ENCODE results near the gene NUDT16L1. TPM values are rescaled to one million over a fixed set of nuclear protein-coding genes. Genes with fewer than 3 reads are reported as not detected.

NUDT16L1 gene
- total RNA-seq, 2 donors from 2014 or later, result 16.8 to 24.0 TPM

DNA sequence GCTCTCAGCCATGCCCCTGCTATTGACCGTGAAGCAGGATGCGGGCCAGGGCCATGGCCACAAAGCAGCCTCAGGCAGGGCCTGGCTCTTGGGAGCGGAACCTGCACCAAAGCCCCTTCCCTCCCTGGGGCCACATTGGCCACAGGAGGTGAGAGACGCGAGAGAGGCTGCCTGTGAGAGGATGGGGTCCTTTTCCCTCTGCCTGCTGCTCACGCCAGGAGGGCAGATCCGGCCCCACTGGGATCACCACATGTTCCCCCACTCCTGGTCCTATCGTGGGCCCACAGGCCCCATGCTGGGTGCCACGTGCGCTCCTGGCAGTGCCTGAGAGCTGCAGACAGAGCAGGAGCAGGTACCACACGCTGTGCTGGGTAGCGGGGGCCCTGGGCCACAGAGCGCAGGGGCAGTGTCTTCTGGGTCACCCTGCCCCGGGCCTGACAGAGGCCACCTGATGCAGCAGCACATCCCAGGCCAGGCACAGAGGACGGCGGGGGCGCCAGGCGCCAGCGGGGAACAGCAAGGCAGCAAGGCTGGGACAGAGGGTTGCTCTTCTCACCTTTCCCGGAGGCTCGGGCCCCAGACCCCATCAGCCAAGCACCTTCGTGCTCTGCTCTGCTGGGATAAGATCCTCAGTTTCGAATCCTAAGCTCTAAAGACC lies 9.2 kb upstream of the NUDT16L1 start:
- H3K27me3 ChIP-seq (replicated peaks; ENCODE audit: insufficient read depth), result no peaks in the 10 kb centered on the region
- H3K36me3 ChIP-seq, result peaks cover 43% of the 10 kb centered on the region
- H3K4me3 ChIP-seq, result no peak overlapping the region
- no peak for ATAC-seq (ENCODE audit: insufficient number of reproducible peaks, low FRiP score, low read depth)
- H3K27ac ChIP-seq, result no peak overlapping the region
- H3K9me3 ChIP-seq, result no peaks in the 10 kb centered on the region
- DNase-seq (ENCODE audit: low spot score), result no peak
- H3K4me1 ChIP-seq (ENCODE audit: control insufficient read depth in 1 of 2, low read depth in 2 of 2), result no peaks in the 10 kb centered on the region
- TF ChIP-seq, protein P1, sequence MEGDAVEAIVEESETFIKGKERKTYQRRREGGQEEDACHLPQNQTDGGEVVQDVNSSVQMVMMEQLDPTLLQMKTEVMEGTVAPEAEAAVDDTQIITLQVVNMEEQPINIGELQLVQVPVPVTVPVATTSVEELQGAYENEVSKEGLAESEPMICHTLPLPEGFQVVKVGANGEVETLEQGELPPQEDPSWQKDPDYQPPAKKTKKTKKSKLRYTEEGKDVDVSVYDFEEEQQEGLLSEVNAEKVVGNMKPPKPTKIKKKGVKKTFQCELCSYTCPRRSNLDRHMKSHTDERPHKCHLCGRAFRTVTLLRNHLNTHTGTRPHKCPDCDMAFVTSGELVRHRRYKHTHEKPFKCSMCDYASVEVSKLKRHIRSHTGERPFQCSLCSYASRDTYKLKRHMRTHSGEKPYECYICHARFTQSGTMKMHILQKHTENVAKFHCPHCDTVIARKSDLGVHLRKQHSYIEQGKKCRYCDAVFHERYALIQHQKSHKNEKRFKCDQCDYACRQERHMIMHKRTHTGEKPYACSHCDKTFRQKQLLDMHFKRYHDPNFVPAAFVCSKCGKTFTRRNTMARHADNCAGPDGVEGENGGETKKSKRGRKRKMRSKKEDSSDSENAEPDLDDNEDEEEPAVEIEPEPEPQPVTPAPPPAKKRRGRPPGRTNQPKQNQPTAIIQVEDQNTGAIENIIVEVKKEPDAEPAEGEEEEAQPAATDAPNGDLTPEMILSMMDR (IDR thresholded peaks at IDR 0.05), result no peak

DNA sequence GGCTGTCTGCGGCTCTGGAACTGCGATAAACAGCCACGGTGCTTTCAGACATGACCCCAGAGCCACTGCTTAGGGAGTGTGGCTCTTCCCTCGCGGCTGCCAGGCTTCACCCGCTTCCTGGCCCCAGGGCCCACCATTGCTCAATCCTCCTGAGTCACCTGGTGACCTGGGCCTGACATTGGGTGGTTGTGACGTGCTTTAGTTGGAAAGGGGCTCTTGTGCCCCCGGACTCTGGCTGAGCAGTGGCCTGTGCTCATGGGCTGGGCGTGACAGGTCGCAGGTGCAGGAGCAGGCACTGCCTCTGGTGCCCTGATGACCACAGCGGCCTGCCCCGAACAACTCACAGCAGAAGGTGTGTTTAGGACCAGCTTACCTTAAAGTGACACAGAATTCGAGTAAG lies 8.6 kb upstream of the NUDT16L1 start:
- ATAC-seq (ENCODE audit: insufficient number of reproducible peaks, low FRiP score, low read depth), result no peak
- no peaks in the 10 kb centered on the region for H3K27me3 ChIP-seq (replicated peaks; ENCODE audit: insufficient read depth)
- H3K4me1 ChIP-seq (ENCODE audit: control insufficient read depth in 1 of 2, low read depth in 2 of 2), result no peaks in the 10 kb centered on the region
- no peak for DNase-seq (ENCODE audit: low spot score)
- H3K36me3 ChIP-seq, result peaks cover 43% of the 10 kb centered on the region
- TF ChIP-seq, protein P1 (IDR thresholded peaks at IDR 0.05), result no peak
- no peak overlapping the region for H3K27ac ChIP-seq
- H3K9me3 ChIP-seq, result no peaks in the 10 kb centered on the region
- H3K4me3 ChIP-seq, result no peak overlapping the region

DNA sequence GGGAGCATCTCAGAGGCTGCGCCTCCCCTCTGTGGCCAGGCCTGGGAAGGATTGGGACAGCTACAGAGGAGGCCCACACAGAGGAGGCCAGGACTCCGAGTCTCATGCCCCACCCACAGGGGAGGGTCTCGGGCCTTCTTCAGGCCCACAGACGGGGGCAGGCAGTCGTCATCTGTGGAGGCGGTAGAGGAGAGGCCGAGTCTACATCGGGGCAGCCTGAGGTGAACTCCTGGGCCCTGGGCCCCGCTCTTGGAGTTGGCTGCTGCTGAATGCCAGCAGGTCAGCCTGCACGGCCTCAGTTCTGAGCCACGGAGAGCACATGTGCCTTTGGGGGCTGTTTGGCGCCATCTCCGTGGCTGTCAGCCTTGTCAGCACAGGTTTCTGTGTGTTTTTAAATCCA lies 8.1 kb upstream of the NUDT16L1 start:
- TF ChIP-seq, protein P1 (IDR thresholded peaks at IDR 0.05), result no peak
- no peaks in the 10 kb centered on the region for H3K9me3 ChIP-seq
- no peaks in the 10 kb centered on the region for H3K4me1 ChIP-seq (ENCODE audit: control insufficient read depth in 1 of 2, low read depth in 2 of 2)
- H3K36me3 ChIP-seq, result peaks cover 43% of the 10 kb centered on the region
- H3K27ac ChIP-seq, result no peak overlapping the region
- no peaks in the 10 kb centered on the region for H3K27me3 ChIP-seq (replicated peaks; ENCODE audit: insufficient read depth)
- no peak overlapping the region for H3K4me3 ChIP-seq
- ATAC-seq (ENCODE audit: insufficient number of reproducible peaks, low FRiP score, low read depth) (no peak), DNase-seq (ENCODE audit: low spot score) (no peak)

DNA sequence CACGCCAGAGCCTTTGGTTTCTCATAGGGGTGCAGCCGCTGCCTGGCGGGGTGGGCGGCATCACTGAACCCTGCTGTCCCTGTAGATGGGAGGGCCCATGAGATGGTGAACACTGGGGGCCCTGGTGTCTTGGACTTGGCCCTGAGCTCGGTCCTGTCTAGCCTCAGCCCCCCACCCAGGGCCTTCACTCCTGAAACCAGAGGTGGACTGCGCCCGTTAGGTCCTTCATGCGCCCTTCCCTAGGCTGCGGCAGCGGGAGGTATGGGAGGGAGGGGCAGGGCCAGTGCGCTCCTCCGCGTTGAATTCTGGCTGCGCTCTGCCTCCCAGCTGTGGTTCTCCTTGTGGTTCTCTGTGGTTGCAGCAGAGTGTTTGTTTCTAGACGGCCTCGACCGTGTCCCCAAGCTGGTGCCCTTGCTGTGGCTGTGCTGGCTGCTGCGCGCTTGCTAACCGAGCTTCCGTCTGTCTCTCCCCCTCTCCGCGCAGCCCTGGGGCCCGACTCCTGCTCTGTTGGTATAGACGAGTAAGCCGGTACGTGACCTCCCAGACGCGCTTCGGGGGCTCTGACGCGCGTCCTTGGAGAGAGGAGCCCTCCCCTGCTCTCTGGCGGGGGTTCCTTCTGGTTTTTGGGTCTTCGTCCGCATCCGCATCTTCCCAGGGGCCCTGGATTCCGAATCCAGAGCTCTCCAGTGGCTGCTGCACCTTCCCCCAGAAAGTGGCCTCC lies 7.4 kb upstream of the NUDT16L1 start:
- Histone ChIP-seq H3K4me1 (ENCODE audit: control insufficient read depth in 1 of 2, low read depth in 2 of 2) (no peaks in the 10 kb centered on the region), H3K27ac (no peak overlapping the region), H3K36me3 (peaks cover 43% of the 10 kb centered on the region), H3K4me3 (no peak overlapping the region), H3K9me3 (no peaks in the 10 kb centered on the region), H3K27me3 (replicated peaks; ENCODE audit: insufficient read depth) (no peaks in the 10 kb centered on the region)
- ATAC-seq (ENCODE audit: insufficient number of reproducible peaks, low FRiP score, low read depth) (no peak), DNase-seq (ENCODE audit: low spot score) (no peak)
- TF ChIP-seq, protein P1 (IDR thresholded peaks at IDR 0.05), result no peak

DNA sequence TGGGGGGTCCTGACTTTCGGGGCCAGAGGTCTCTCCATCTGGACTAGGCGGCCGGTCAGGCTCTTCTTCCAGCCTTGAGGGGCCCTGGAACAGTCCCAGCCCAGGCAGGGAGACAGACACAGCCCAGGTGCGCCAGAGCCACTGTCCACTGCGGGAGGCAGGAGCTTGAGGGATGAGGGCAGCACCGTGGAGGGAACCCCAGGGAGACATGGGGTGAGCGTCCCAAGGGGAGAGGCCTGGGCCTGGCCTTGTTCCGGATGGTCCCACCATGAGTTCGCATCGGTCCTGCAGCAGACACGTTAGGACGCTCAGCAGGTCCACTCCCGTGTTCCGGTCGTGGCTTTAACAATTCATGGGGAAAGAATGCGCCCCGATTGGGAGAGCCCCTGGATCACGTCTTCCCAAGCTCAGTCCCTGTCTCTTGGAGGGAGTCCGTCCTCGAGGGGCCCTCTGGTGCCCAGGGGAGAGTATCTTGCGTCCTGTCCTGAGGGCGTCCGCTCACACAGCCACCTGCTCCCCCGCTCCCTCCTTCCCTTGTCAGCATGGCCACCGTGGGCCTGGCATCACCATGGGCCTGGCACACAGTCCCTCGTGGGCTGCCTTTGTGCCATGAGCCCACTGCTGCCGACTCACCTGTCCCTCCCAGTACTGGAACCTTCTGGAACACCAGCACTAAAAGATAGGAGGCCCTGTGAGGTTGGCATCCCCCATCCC lies 6.7 kb upstream of the NUDT16L1 start:
- Histone ChIP-seq H3K9me3 (no peaks in the 10 kb centered on the region), H3K36me3 (peaks cover 39% of the 10 kb centered on the region), H3K4me1 (ENCODE audit: control insufficient read depth in 1 of 2, low read depth in 2 of 2) (no peaks in the 10 kb centered on the region), H3K27ac (no peak overlapping the region), H3K4me3 (no peak overlapping the region), H3K27me3 (replicated peaks; ENCODE audit: insufficient read depth) (no peaks in the 10 kb centered on the region)
- DNase-seq (ENCODE audit: low spot score) (no peak), ATAC-seq (ENCODE audit: insufficient number of reproducible peaks, low FRiP score, low read depth) (no peak)
- TF ChIP-seq, protein P1 (IDR thresholded peaks at IDR 0.05), result no peak

Measured in thoracic aorta (tissue), 2 donors.